K562 (cell line): ENCODE results near the gene MYO3B. TPM values are rescaled to one million over a fixed set of nuclear protein-coding genes. Genes with fewer than 3 reads are reported as not detected.

Experiments used
- ATAC-seq: fragments of 200-7000 bp; cut with Tn5 transposase; 3 replicates; pipeline ENCODE4 v1.9.1; 2020; ENCODE audit warnings: moderate library complexity
- BruUV-seq: library from RNA; stranded (reverse); fragments of 400-500 nt; replicated peaks from 2 replicates; lab custom pipeline; 2021; lab: Mats Ljungman, UMichigan
- CTCF ChIA-PET: fragments of 300-600 bp; formaldehyde crosslinking; extraction: SDS; loops from one replicate; lab custom pipeline; 2021; ENCODE audit warnings: low intra/inter-chr PET ratio; lab: Yijun Ruan, JAX
- POLR2A ChIA-PET: fragments of 300-600, 350-650 bp; sonication (Branson Sonifier 250); formaldehyde crosslinking; extraction: SDS; loops from one replicate; lab custom pipeline; 2021; ENCODE audit warnings: antibody characterized with exemption, inconsistent platforms; lab: Yijun Ruan, JAX
- DNase-seq, 4 experiments: peaks; one replicate each; pipeline versions ENCODE4 v3.0.0 to v3.0.0-alpha.2; 2011 to 2018; ENCODE audit warnings: low spot score in 3 of 4, mixed read lengths in 3 of 4; ENCODE audit errors: extremely low read depth in 1 of 4
- FAIRE-seq: peaks from 2 replicates; lab custom pipeline; 2011; peaks lifted over from hg19 to GRCh38; lab: Jason Lieb, UNC
- H2AFZ ChIP-seq: 2 replicates; pipeline ENCODE4 v1.6.0; 2011; ENCODE audit warnings: low read depth, low read length, control low read depth, inconsistent platforms
- H3K27ac ChIP-seq: fragments of 200-600 bp; 3 replicates; pipeline ENCODE4 v1.8.0; 2011; ENCODE audit warnings: low read depth, mild to moderate bottlenecking, control low read depth, inconsistent platforms, low read length, moderate library complexity, mixed read lengths; ENCODE audit errors: extremely low read depth
- H3K27me3 ChIP-seq, 2 experiments: fragments of 300-600 bp in 1 of 2; 2 replicates in 1 of 2; 3 replicates in 1 of 2; pipeline versions ENCODE4 v1.6.0 to v1.8.0; 2011; ENCODE audit warnings: inconsistent platforms in 2 of 2, low read length in 2 of 2, mild to moderate bottlenecking in 1 of 2, mixed read lengths in 1 of 2, moderate library complexity in 1 of 2; ENCODE audit not compliant: control insufficient read depth in 2 of 2, insufficient read depth in 2 of 2
- H3K36me3 ChIP-seq: fragments of 300-600 bp; 3 replicates; pipeline ENCODE4 v1.8.0; 2011; ENCODE audit warnings: mild to moderate bottlenecking, low read length, inconsistent platforms; ENCODE audit not compliant: control insufficient read depth, insufficient read depth
- H3K4me1 ChIP-seq, 2 experiments: fragments of 200-600 bp in 1 of 2; replicated peaks in 1 of 2; 2 replicates in 1 of 2; 3 replicates in 1 of 2; pipeline versions ENCODE4 v1.5.1 to v1.8.0; 2011; ENCODE audit warnings: inconsistent platforms in 2 of 2, low read length in 2 of 2, mild to moderate bottlenecking in 1 of 2, mixed read lengths in 1 of 2, moderate library complexity in 1 of 2; ENCODE audit not compliant: control insufficient read depth in 2 of 2, insufficient read depth in 2 of 2
- H3K4me2 ChIP-seq: 2 replicates; pipeline ENCODE4 v1.6.1; 2011; ENCODE audit warnings: low read length, control low read depth, inconsistent platforms, mixed read lengths; ENCODE audit not compliant: insufficient read depth
- H3K4me3 ChIP-seq: fragments of 200-600 bp; sonication (generic), shearing (Covaris generic); 2 replicates; pipeline ENCODE4 v1.5.1; 2016; ENCODE audit warnings: control low read depth, inconsistent platforms
- H3K79me2 ChIP-seq: fragments of 200-600 bp; 3 replicates; pipeline ENCODE4 v1.8.0; 2011; ENCODE audit warnings: low read length, inconsistent platforms; ENCODE audit not compliant: control insufficient read depth, insufficient read depth
- H3K9ac ChIP-seq, 2 experiments: 2 replicates each; pipeline versions ENCODE4 v1.6.0 to v1.6.1; 2011; ENCODE audit warnings: low read depth in 2 of 2, low read length in 2 of 2, control low read depth in 1 of 2, inconsistent platforms in 1 of 2, mild to moderate bottlenecking in 1 of 2, mixed read lengths in 1 of 2; ENCODE audit not compliant: insufficient read depth in 1 of 2
- H3K9me1 ChIP-seq: one replicate; pipeline ENCODE4 v1.6.0; 2011; ENCODE audit warnings: inconsistent platforms, mild to moderate bottlenecking, low read length, moderate library complexity; ENCODE audit not compliant: control insufficient read depth, insufficient read depth
- H3K9me3 ChIP-seq: replicated peaks from 2 replicates; pipeline ENCODE4 v1.5.1; 2011; ENCODE audit warnings: low read depth, low read length, inconsistent platforms; ENCODE audit not compliant: control insufficient read depth, insufficient read depth
- H4K20me1 ChIP-seq: replicated peaks from 2 replicates; pipeline ENCODE4 v1.6.1; 2011; ENCODE audit warnings: low read length, inconsistent platforms, mixed read lengths; ENCODE audit not compliant: control insufficient read depth, insufficient read depth
- CEBPG ChIP-seq, 3 experiments: fragments of 200-800 bp in 1 of 3; sonication (Bioruptor generic) in 1 of 3; sonication (generic) in 1 of 3; formaldehyde crosslinking in 1 of 3; IDR thresholded peaks in 2 of 3; conservative IDR thresholded peaks in 1 of 3; 2 replicates each; pipeline versions ENCODE4 v1.6.1 to v1.8.0; 2016 to 2022; ENCODE audit warnings: missing compliant biosample characterization in 2 of 3, missing genetic modification characterization in 2 of 3, mild to moderate bottlenecking in 1 of 3, missing genetic modification reagents in 1 of 3
- GABPA ChIP-seq: fragments of 200-800 bp; sonication (Bioruptor generic); conservative IDR thresholded peaks from 2 replicates; pipeline ENCODE4 v1.6.1; 2016; ENCODE audit warnings: low read depth, missing genetic modification characterization, missing compliant biosample characterization
- LCOR ChIP-seq: sonication (generic); formaldehyde crosslinking; IDR thresholded peaks from 2 replicates; pipeline ENCODE4 v1.8.0; 2022; ENCODE audit warnings: mild to moderate bottlenecking, missing genetic modification reagents
- NUFIP1 ChIP-seq: fragments of 450-650 bp; IDR thresholded peaks from 2 replicates; pipeline ENCODE4 v1.6.1; 2018; ENCODE audit not compliant: partially characterized antibody
- POLR3G ChIP-seq: IDR thresholded peaks from 2 replicates; pipeline ENCODE4 v1.6.1; 2011; ENCODE audit not compliant: insufficient read length, insufficient replicate concordance; ENCODE audit errors: extremely low read depth
- RFX1 ChIP-seq: fragments of 450-650 bp; IDR thresholded peaks from 2 replicates; pipeline ENCODE4 v1.6.1; 2016; ENCODE audit warnings: mild to moderate bottlenecking, moderate library complexity
- SMARCB1 ChIP-seq: IDR thresholded peaks from 2 replicates; pipeline ENCODE4 v1.6.1; 2011; ENCODE audit warnings: improper control_type of control experiment, low read depth; ENCODE audit not compliant: insufficient read length
- SOX6 ChIP-seq: fragments of 450-650 bp; IDR thresholded peaks from 2 replicates; pipeline ENCODE4 v1.6.1; 2014; ENCODE audit warnings: mild to moderate bottlenecking
- TRIM24 ChIP-seq, 2 experiments: fragments of 450-650 bp; IDR thresholded peaks; 2 replicates each; pipeline ENCODE4 v1.6.1; 2016
- ZNF668 ChIP-seq: fragments of 250-450 bp; sonication (Bioruptor Pico); IDR thresholded peaks from 2 replicates; pipeline ENCODE4 v1.8.0; 2022; ENCODE audit warnings: mild to moderate bottlenecking, inconsistent platforms
- WGBS: fragments of 100-300 bp; shearing (Covaris generic); methylation state at CpG from one replicate; pipeline ENCODE4 v1.1.6; 2016; ENCODE audit warnings: low coverage, mixed read lengths; ENCODE audit not compliant: insufficient coverage; ENCODE audit errors: missing lambda C conversion rate; 5-methylcytosine and 5-hydroxymethylcytosine counted together
- in situ Hi-C: fragments of 300-500 bp; cut with MboI; formaldehyde crosslinking; loops from 4 replicates; pipeline ENCODE4 v1.15.0; 2018; ENCODE audit warnings: inconsistent platforms, mixed read lengths
- intact Hi-C: fragments of 100-400 bp; cut with micrococcal nuclease; formaldehyde crosslinking; loops from 2 replicates; pipeline ENCODE4 v1.14.2; 2022
- polyA plus RNA-seq, 8 experiments: library from polyadenylated mRNA; depleted of rRNA in 4 of 8; stranded (reverse) in 5 of 8; unstranded in 3 of 8; fragments of >200 nt; fragmentation: Nextera tagmentation in 2 of 8; fragmentation: Illumina TruSeq in 1 of 8; extraction: Ambion mirVana in 2 of 8; extraction: Trizol in 1 of 8; gene quantifications; 2 replicates each; pipeline versions ENCODE4 v1.2.1 to v1.2.3, GENCODE V29; 2011 to 2014; ENCODE audit warnings: inconsistent platforms in 1 of 8, missing spikeins in 1 of 8
- total RNA-seq, 7 experiments: library from RNA; depleted of rRNA in 6 of 7; stranded (reverse); fragments of >200 nt in 6 of 7; fragmentation: Illumina TruSeq in 2 of 7; extraction: Trizol in 2 of 7; gene quantifications; 2 replicates each; pipeline versions ENCODE4 v1.2.1 to v1.2.3, GENCODE V29; 2011 to 2021; ENCODE audit warnings: low replicate concordance in 1 of 7
- TF ChIP-seq, protein P1 (sequence below): sonication (generic); formaldehyde crosslinking; IDR thresholded peaks from 2 replicates; pipeline ENCODE4 v1.8.0; 2022; ENCODE audit warnings: missing genetic modification reagents, mild to moderate bottlenecking, moderate library complexity, borderline replicate concordance
- TF ChIP-seq, protein P2 (sequence below): sonication (generic); formaldehyde crosslinking; IDR thresholded peaks from 2 replicates; pipeline ENCODE4 v1.8.0; 2022; ENCODE audit warnings: mild to moderate bottlenecking, missing genetic modification reagents

Gene MYO3B
- total and polyA plus RNA-seq, 9 of the 15 experiments (the other 6 are each of a cell fraction or from before 2014, with no cell fraction given), result 2.7 to 6.5 (median 3.6) TPM

DNA sequence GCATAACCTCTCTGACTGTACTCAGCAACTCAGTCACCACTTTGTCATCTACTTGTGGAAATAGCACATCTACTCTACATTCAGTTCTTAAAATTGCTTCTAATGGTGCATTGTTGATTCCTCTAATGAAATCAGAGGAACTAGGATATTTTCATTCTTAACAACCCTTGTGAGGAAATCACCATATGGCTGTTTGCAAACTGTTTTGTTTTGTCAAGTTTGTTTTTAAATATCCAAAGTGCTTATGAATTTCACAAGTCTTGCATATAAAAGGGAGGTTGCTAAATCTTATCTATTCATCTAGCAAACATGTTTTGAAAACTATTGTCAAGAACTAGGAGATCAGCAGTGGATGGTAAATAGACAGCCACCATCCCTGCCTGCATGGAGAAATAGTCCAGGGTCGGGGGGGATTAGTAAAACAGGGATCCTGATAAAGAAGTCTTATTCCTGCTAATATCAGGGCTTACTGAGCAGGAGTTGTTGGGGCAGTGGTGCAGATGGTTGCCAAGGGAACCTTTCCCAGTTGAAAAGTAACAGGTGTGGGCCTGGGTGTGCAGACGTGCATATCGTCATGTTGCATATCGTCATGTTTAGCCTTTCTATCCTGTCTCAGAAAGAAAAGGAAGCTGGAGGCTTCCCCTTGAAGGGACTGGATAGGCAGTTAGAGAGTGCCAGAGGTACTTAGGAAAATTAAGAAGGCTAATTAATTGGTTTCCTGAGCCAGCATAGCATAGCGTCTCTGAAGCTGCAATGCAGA is 7.5 kb upstream of the MYO3B start:
- Histone ChIP-seq H3K4me1 (no peaks in the 10 kb centered on the region; a peak in 1 of 5 replicates), H3K79me2 (no peaks in the 10 kb centered on the region), H3K9me3 (no peaks in the 10 kb centered on the region), H3K9me1 (no peaks in the 10 kb centered on the region), H3K36me3 (no peaks in the 10 kb centered on the region), H3K4me3 (no peak overlapping the region), H3K27ac (no peak overlapping the region), H2AFZ (0 out of 2 replicates have a peak overlapping the region, but pooled peaks have one; percentile 15), H3K9ac (no peak overlapping the region), H3K4me2 (no peak overlapping the region), H4K20me1 (no peaks in the 10 kb centered on the region), H3K27me3 (no peaks in the 10 kb centered on the region)
- no TSS peak for BruUV-seq
- intact Hi-C loops (no loop called here), in situ Hi-C loops (no loop called here)
- ATAC-seq (no peak), DNase-seq (no peak), FAIRE-seq (no peak)
- ChIA-PET POLR2A (interaction anchor here (0.7 to 0.9 kb wide), 2 partner anchors 28 to 296 kb away, joined by 3 read pairs; no protein-coding TSS in a partner anchor), CTCF (no interaction called here)
- TF ChIP-seq CEBPG (CRISPR knock-in tag; IDR thresholded peaks at IDR 0.05), result no peak
- no peak for TF ChIP-seq CEBPG (tag; conservative IDR thresholded peaks at IDR 0.05 in 1 of 2, IDR thresholded peaks at IDR 0.05 in 1 of 2)
- peak; percentile 47 for TF ChIP-seq RFX1
- 46% methylated on average over 5 of the region's 5 CpGs for WGBS

DNA sequence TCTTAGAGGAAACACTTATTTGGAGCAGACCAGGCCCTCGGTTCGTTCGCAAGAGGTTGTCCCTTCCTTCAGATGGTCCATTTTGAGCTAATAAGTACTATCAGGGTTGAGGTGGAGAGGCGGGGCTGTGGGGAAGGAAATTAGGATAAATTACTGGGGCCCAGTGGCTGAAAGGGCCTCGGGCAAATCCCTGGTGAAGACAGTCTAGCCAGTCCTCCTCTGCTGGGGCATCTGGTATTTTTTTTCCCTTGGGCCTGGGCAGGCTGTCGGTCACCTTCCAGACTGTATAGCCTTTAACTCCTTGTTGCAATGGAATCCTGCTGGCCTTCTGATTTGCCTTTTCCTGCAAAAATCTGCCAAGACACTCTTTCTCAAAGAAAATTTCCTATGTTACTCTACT is 1.7 kb upstream of the MYO3B start:
- H3K4me1 ChIP-seq, result no peaks in the 10 kb centered on the region; a peak in 2 of 5 replicates
- TF ChIP-seq ZNF668 (CRISPR knock-in tag) (no peak), POLR3G (no peak), LCOR (CRISPR knock-in tag) (no peak), NUFIP1 (no peak), SOX6 (no peak), TRIM24 (IDR thresholded peaks at IDR 0.05) (no peak), GABPA (tag) (no peak), SMARCB1 (no peak)
- TF ChIP-seq, protein P1, sequence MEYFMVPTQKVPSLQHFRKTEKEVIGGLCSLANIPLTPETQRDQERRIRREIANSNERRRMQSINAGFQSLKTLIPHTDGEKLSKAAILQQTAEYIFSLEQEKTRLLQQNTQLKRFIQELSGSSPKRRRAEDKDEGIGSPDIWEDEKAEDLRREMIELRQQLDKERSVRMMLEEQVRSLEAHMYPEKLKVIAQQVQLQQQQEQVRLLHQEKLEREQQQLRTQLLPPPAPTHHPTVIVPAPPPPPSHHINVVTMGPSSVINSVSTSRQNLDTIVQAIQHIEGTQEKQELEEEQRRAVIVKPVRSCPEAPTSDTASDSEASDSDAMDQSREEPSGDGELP (CRISPR knock-in tag), result no peak
- TF ChIP-seq, protein P2, sequence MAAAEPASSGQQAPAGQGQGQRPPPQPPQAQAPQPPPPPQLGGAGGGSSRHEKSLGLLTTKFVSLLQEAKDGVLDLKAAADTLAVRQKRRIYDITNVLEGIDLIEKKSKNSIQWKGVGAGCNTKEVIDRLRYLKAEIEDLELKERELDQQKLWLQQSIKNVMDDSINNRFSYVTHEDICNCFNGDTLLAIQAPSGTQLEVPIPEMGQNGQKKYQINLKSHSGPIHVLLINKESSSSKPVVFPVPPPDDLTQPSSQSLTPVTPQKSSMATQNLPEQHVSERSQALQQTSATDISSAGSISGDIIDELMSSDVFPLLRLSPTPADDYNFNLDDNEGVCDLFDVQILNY (CRISPR knock-in tag), result no peak

More for the DNA sequence above, 1.7 kb upstream of the MYO3B start:
- FAIRE-seq (no peak), ATAC-seq (peak; percentile 15; the same call in 2 of the 3 replicates), DNase-seq (no peak)
- WGBS, result 18% methylated on average over 6 of the region's 6 CpGs
- Histone ChIP-seq H3K4me3 (no peak overlapping the region), H3K4me2 (no peak overlapping the region), H3K9me3 (no peaks in the 10 kb centered on the region), H3K27ac (no peak overlapping the region), H3K9me1 (no peaks in the 10 kb centered on the region), H2AFZ (peak overlapping the region; percentile 42), H3K36me3 (no peaks in the 10 kb centered on the region), H3K79me2 (no peaks in the 10 kb centered on the region), H4K20me1 (no peaks in the 10 kb centered on the region), H3K9ac (no peak overlapping the region; a peak in 1 of 4 replicates), H3K27me3 (no peaks in the 10 kb centered on the region)
- BruUV-seq, result no TSS peak
- intact Hi-C loops, result no loop called here
- CTCF ChIA-PET, result no interaction called here
- in situ Hi-C loops, result no loop called here
- POLR2A ChIA-PET, result interaction anchor here (0.6 to 1.6 kb wide), 2 partner anchors 13 to 1912 kb away, joined by 3 read pairs; no protein-coding TSS in a partner anchor
